Kidney tubule cell (primary cell): ENCODE data around the gene DBX2.
"Not testable (repeated sequence)": the region's sequence is repeated elsewhere in the genome, so short reads cannot be mapped to it uniquely, and the experiment has no call there.

Source experiments
- DNase-seq: peaks from one replicate; pipeline ENCODE4 v3.0.0-alpha.2; 2018; ENCODE audit warnings: low spot score

Gene DBX2

DNA sequence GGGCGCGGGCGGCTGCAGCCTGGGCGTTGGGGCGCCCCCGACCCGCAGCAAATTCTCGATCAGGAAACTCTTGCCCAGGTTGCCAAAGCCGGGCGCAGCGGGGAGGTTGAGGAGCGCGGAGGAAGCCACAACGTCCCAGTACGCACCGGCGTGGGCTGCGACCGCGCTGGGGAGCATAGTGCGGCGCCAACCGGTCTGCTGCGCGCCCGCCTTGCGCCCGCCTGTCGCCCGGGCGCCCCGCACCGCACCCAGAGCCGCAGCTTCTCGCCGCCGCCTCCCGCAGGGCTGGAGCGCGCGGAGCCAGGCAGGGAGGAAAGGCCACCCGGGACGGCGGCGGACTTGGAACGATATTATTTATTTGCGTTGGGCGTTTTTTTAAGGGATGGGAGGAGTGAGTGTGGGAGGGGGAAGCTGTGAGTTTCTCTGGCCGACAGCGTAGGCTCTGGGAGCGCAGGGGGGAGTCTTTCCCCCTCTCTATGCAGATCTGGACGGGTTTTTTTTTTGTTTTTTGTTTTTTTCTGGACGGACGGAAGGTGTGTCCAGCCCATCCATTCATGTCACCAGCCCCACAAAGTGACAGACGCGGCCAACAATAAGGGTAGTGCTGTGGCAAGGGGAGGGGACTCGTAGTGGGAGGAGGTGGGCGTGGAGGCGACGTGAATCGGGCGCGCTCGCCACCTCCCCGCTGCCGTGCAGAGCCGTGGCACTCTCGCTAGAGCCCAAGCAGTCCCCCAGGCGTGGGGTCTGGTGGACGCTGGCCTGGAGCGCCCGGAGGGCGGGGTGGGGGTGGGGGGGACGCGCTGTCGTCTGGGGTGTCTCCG is at the start of gene DBX2:
Gene DBX2, minus strand, starts transcription at position 349 of the 821 bp plus-strand sequence. Its CDS starts 172 bp downstream, at position 177.
- peak; percentile 11 for DNase-seq

- DNase-seq: no peak
These were observed 47.9 kb upstream of the DBX2 start for GRCh38 chr12:45098766-45099165.

DNA sequence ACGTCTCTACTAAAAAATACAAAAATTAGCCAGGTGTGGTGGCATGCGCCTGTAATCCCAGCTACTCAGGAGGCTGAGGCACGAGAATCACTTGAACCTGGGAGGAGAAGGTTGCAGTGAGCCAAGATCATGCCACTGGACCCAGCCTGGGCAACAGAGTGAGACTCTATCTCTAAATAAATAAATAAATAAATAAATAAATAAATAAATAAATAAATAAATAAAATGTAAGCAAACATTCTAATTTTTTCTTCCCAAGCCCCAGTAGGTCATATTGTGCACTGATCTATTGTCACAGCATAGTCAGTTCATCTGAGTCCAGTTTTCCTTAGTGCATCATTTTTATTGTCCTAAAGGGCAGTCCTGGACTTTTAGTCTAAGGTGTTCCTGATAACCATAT is 44.5 kb upstream of the DBX2 start:
- not testable (repeated sequence) for DNase-seq

- no peak for DNase-seq
These were observed 42.2 kb upstream of the DBX2 start for GRCh38 chr12:45093051-45093450.

GRCh38 chr12:45089411-45090075 is 38.6 kb upstream of the DBX2 start:
- no peak for DNase-seq

DNA sequence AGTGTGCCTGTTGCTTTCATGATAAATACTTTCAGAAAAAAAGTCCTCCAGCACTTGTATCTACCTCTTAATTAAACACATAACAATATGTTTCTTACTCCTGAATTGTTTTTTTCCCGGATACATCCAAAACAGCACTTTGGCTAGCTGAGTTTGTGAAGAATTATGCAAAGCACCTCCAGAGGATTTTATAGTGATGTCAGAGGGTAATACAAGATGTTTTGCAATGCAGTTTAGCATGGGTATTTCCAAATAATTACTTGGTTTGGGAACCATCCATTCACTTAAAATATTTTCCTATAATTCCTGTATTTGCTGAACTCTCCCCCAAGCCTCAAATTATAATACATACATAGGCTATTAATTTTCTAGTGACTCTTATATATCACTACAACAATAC is 37.7 kb upstream of the DBX2 start:
- no peak for DNase-seq

DNA sequence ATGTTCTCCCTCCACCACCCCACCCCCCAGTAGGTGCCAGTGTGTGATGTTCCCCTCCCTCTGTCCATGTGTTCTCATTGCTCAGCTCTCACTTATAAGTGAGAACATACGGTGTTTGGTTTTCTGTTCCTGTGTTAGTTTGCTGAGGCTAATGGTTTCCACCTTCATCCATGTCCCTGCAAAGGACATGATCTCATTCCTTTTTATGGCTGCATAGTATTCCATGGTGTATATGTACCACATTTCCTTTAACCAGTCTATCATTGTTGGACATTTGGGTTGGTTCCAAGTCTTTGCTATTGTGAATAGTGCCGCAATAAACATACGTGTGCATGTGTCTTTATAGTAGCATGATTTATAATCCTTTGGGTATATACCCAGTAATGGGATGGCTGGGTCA is 33.3 kb upstream of the DBX2 start:
- DNase-seq: not testable (repeated sequence)

- no peak for DNase-seq
These were observed 26.4 kb upstream of the DBX2 start for GRCh38 chr12:45077251-45077650.

DNA sequence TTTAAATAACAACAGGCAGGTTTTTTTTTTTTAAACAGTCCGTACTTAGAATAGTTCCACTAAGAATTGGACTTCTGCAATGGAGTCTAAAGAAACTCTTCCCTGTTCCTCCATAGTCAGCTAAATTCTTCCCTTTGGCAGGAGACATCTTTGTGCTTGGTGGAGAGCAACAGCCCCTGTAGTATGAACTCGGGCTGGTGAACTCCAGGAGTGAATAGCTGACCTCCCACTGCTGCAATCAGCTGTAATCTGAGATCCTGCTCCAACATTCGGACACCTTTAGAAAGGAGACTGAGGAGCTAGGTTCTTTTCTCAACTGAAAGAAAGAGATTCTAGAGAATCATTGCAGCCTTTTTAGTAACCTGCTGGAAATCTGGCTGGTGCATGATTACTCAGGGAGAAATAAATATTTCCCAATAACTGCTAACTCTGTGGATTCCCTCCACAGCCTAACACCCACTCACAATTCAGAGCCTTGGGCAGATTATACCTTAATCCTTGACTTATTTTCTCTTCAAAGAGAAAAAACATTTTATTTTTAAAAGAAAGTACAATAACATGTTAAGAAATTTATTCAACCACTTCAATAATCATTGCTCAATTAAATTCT is 25.6 kb upstream of the DBX2 start:
- DNase-seq: no peak

DNA sequence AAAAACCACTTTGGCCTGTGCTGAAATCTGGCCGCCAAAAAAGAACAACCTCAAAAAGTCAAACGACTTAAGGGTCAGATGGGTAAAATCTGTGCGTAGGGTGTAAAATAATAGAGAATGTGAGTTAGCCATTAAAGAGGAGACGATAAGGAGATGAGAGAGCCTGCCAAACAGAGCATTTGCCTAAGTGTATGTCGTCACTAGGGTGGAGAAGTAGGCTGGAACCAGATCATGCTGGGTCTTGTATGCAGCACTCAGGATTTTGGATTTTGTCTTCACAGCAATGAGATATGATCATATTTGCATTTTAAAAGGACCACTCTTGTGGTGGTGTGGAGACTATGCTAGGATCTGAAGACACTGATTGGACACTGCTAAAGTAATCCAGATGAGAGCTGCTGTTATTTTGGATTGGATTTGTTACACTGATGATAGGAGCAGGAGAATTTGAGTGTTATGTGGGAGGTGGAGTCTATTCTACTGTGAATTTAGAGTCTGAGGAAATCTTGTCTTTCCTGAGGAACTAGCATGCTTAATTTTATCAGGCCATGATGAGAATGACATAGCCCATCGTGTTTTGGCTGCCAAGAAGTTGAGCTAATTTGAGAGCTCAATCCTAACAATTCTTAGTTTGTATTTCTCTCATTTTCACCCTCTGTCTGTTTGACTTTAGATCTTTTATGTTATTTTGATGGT is 24.8 kb upstream of the DBX2 start:
- no peak for DNase-seq

GRCh38 chr12:45065125-45065626 is 14.3 kb upstream of the DBX2 start:
- DNase-seq: no peak

DNA sequence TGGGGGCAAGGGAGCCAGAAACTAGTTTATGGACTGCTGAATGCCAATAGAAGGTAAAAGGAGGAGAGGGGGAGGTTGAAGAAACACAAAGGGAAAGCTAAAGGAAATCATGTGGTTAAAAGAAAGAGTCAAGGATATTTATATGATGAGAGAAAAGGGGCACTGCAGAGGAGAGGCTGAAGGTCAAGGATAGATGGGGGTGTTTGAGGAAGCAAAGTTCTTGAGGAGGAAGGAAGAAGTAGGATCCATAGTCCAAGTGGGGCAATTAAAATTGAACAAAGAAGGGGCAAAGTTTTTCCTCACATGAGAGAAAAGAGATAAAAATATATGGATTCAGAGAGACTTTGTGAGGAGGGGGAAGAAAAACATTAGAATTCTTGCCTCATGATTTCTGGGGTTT is 10.1 kb upstream of the DBX2 start:
- DNase-seq: no peak

DNA sequence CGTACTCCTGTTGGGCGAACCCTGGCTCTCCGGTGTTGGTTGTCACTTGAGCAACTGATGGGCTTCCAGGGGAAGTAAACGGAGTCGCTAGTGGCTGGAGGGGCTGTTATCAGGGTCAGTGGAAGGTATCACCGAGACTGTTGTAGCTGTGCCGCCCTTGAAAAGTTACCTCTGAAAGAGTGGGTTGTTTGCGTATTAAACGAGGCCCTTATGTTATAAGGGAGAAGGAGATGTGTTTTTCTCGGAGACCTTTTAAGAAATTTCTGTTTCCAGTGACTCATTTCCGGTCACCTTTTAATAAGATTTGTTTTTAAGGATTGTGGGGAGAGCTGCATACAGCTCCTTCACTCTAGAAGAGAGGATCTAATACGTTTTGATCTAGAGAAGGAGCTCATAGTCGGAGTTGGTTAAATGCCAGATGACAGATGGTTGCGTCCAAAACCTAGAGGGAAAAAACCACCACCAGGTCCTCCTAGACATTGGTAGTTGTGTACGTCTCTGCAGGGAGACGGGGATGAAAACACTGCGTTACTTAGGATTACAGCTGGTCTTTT is 750 bp upstream of the DBX2 start:
- DNase-seq: peak; percentile 6

- no peak for DNase-seq
These were observed 768 bp downstream of the DBX2 start for GRCh38 chr12:45049912-45050750.

- no peak for DNase-seq
These were observed 8.3 kb downstream of the DBX2 start for GRCh38 chr12:45042599-45042998.

- DNase-seq: no peak
These were observed 9.9 kb downstream of the DBX2 start for GRCh38 chr12:45040977-45041376.

- no peak for DNase-seq
These were observed 11.1 kb downstream of the DBX2 start for GRCh38 chr12:45039757-45040156.

GRCh38 chr12:45034861-45035265 is 16.0 kb downstream of the DBX2 start:
- DNase-seq: peak; percentile 23

- peak; percentile 39 for DNase-seq
These were observed 33.0 kb downstream of the DBX2 start for GRCh38 chr12:45017916-45018315.

- no peak for DNase-seq
These were observed 36.5 kb downstream of the DBX2 start for GRCh38 chr12:45014396-45014795.

- no peak for DNase-seq
These were observed 38.1 kb downstream of the DBX2 start for GRCh38 chr12:45012749-45013148.
